B cell (primary cell): ENCODE data around the gene C11orf21. TPM values are rescaled to one million over a fixed set of nuclear protein-coding genes. Genes with fewer than 3 reads are reported as not detected.

ENCODE experiments used
- ATAC-seq: fragments of 200-7000 bp; cut with Tn5 transposase; one replicate; pipeline ENCODE4 v1.10.0; 2021; ENCODE audit warnings: low read depth, mild to moderate bottlenecking, moderate number of reproducible peaks, moderate library complexity
- CTCF ChIA-PET: fragments of 350-600 bp; sonication (Branson Sonifier 250); formaldehyde crosslinking; loops from one replicate; lab custom pipeline; 2021; ENCODE audit warnings: antibody characterized with exemption, inconsistent platforms; lab: Charles Lee
- POLR2A ChIA-PET: fragments of 350-600 bp; sonication (Branson Sonifier 250); formaldehyde crosslinking; loops from one replicate; lab custom pipeline; 2021; ENCODE audit warnings: antibody characterized with exemption; lab: Charles Lee
- DNase-seq: peaks from one replicate; pipeline ENCODE4 v3.0.0; 2013
- H2AFZ ChIP-seq: 2 replicates; pipeline ENCODE4 v1.6.1; 2012; ENCODE audit warnings: mild to moderate bottlenecking, low read depth, low read length; ENCODE audit not compliant: insufficient read depth, poor library complexity, severe bottlenecking
- H3K27ac ChIP-seq, 2 donors: 1 replicate in 1 of 2; 2 replicates in 1 of 2; pipeline ENCODE4 v1.5.1; 2012 to 2013; ENCODE audit warnings: low read length in 2 of 2, mild to moderate bottlenecking in 2 of 2, moderate library complexity in 1 of 2
- H3K27me3 ChIP-seq, 4 experiments: fragments of 200-600 bp in 1 of 4; sonication (generic) in 1 of 4; replicated peaks in 1 of 4; 1 replicate in 2 of 4; 2 replicates in 2 of 4; pipeline versions ENCODE4 v1.6.1 to v1.7.0; 2013 to 2016; ENCODE audit warnings: low read length in 3 of 4, mild to moderate bottlenecking in 2 of 4, mixed read lengths in 1 of 4, moderate library complexity in 1 of 4; ENCODE audit not compliant: insufficient read depth in 4 of 4, control insufficient read depth in 3 of 4; ENCODE audit errors: control extremely low read depth in 1 of 4
- H3K36me3 ChIP-seq, 2 experiments: replicated peaks in 1 of 2; 1 replicate in 1 of 2; 2 replicates in 1 of 2; pipeline versions ENCODE4 v1.6.1 to v1.7.1; 2013; ENCODE audit warnings: low read length in 1 of 2; ENCODE audit not compliant: insufficient read depth in 2 of 2, control insufficient read depth in 1 of 2; ENCODE audit errors: control extremely low read depth in 1 of 2, extremely low read depth in 1 of 2
- H3K4me1 ChIP-seq, 2 donors: fragments of 200-600 bp in 1 of 2; sonication (generic) in 1 of 2; 1 replicate in 1 of 2; 2 replicates in 1 of 2; pipeline versions ENCODE4 v1.5.1 to v1.6.1; 2013 to 2017; ENCODE audit warnings: low read length in 2 of 2; ENCODE audit not compliant: control insufficient read depth in 2 of 2, insufficient read depth in 2 of 2
- H3K4me2 ChIP-seq: replicated peaks from 2 replicates; pipeline ENCODE3; 2012; ENCODE audit warnings: mild to moderate bottlenecking, low read depth, low read length; ENCODE audit not compliant: poor library complexity, severe bottlenecking
- H3K4me3 ChIP-seq, 5 experiments: fragments of 200-600 bp in 1 of 5; sonication (generic) in 1 of 5; 1 replicate in 3 of 5; 2 replicates in 2 of 5; pipeline versions ENCODE4 v1.5.1 to v1.7.0; 2011 to 2016; ENCODE audit warnings: low read length in 4 of 5, mild to moderate bottlenecking in 4 of 5, low read depth in 2 of 5, control low read depth in 1 of 5, moderate library complexity in 1 of 5; ENCODE audit not compliant: insufficient read depth in 1 of 5; ENCODE audit errors: control extremely low read depth in 1 of 5, extremely low read depth in 1 of 5
- H3K79me2 ChIP-seq: fragments of 200-600 bp; sonication (generic); one replicate; pipeline ENCODE4 v1.6.0; 2016; ENCODE audit warnings: low read length; ENCODE audit not compliant: control insufficient read depth, insufficient read depth
- H3K9ac ChIP-seq: fragments of 200-600 bp; sonication (generic); 2 replicates; pipeline ENCODE4 v1.6.1; 2017; ENCODE audit warnings: mild to moderate bottlenecking, low read length, moderate library complexity
- H3K9me3 ChIP-seq, 3 donors: one replicate each; pipeline versions ENCODE4 v1.6.1 to v1.7.1; 2013; ENCODE audit warnings: low read length in 2 of 3; ENCODE audit not compliant: control insufficient read depth in 2 of 3, insufficient read depth in 1 of 3; ENCODE audit errors: control extremely low read depth in 1 of 3
- H4K20me1 ChIP-seq: 2 replicates; pipeline ENCODE4 v1.6.0; 2012; ENCODE audit warnings: mild to moderate bottlenecking, low read length; ENCODE audit not compliant: insufficient read depth, control insufficient read depth, poor library complexity, severe bottlenecking
- H3K27ac Mint-ChIP-seq: one replicate; pipeline ENCODE4 v1.8.0; 2021; ENCODE audit warnings: mixed read lengths
- H3K27me3 Mint-ChIP-seq: one replicate; pipeline ENCODE4 v1.8.0; 2021; ENCODE audit warnings: mixed read lengths
- H3K4me1 Mint-ChIP-seq: one replicate; pipeline ENCODE4 v1.8.0; 2021; ENCODE audit warnings: mixed read lengths
- H3K4me3 Mint-ChIP-seq: one replicate; pipeline ENCODE4 v1.8.0; 2021; ENCODE audit warnings: mixed read lengths
- H3K9me3 Mint-ChIP-seq: one replicate; pipeline ENCODE4 v1.8.0; 2022; ENCODE audit warnings: mixed read lengths; ENCODE audit not compliant: insufficient read depth
- CTCF ChIP-seq: fragments of 200-600 bp; IDR thresholded peaks from one replicate; pipeline ENCODE4 v1.8.0; 2022; ENCODE audit warnings: antibody characterized with exemption, mild to moderate bottlenecking
- EZH2 ChIP-seq: IDR thresholded peaks from 2 replicates; pipeline ENCODE4 v1.6.1; 2012; ENCODE audit warnings: borderline replicate concordance, low read depth, mild to moderate bottlenecking, moderate library complexity, low read length; ENCODE audit not compliant: insufficient read depth, poor library complexity, severe bottlenecking
- WGBS: methylation state at CpG from one replicate; pipeline ENCODE4 v1.1.5; 2013; ENCODE audit warnings: missing lambda C conversion rate; ENCODE audit not compliant: insufficient coverage; 5-methylcytosine and 5-hydroxymethylcytosine counted together
- intact Hi-C: fragments of 100-400 bp; cut with micrococcal nuclease; formaldehyde crosslinking; loops from one replicate; pipeline ENCODE4 v1.10.0; 2022
- polyA plus RNA-seq: library from polyadenylated mRNA; depleted of rRNA; stranded (reverse); fragments of >200 nt; gene quantifications from 2 replicates; pipeline ENCODE4 v1.2.3, GENCODE V29; 2012
- total RNA-seq, 2 donors: library from RNA; stranded (reverse); fragments of 120-200 nt in 1 of 2; gene quantifications; 1 replicate in 1 of 2; 2 replicates in 1 of 2; pipeline versions ENCODE4 v1.2.3 to v1.2.4, GENCODE V29; 2013 to 2022

C11orf21 gene
- total and polyA plus RNA-seq, 2 donors (not counting 1 experiment from before 2014, with no cell fraction given) = 22.8 to 38.9 TPM

- WGBS = 92% methylated on average over 19 of the region's 21 CpGs
- H3K36me3 ChIP-seq = no peaks in the 10 kb centered on the region
- no peak overlapping the region for H3K27ac ChIP-seq
- H3K4me1 ChIP-seq = peaks cover 16% of the 10 kb centered on the region in 2 donors
- CTCF ChIA-PET = interaction anchor here (1.1 kb wide), 1 partner anchor 44 kb away, joined by 3 read pairs; no protein-coding TSS in a partner anchor
- Mint-ChIP-seq H3K4me1 (peaks cover 17% of the 10 kb centered on the region), H3K4me3 (no peak overlapping the region), H3K27me3 (no peaks in the 10 kb centered on the region), H3K9me3 (no peaks in the 10 kb centered on the region), H3K27ac (no peak overlapping the region)
- H3K79me2 ChIP-seq = no peaks in the 10 kb centered on the region
- H2AFZ ChIP-seq = no peak overlapping the region
- DNase-seq = no peak
- POLR2A ChIA-PET = interaction anchor here (0.6 kb wide), 1 partner anchor 44 kb away, joined by 5 read pairs; no protein-coding TSS in a partner anchor
- TF ChIP-seq CTCF (no peak), EZH2 (no peak)
- H3K4me2 ChIP-seq = no peak overlapping the region
- no peaks in the 10 kb centered on the region for H3K27me3 ChIP-seq
- H4K20me1 ChIP-seq = no peaks in the 10 kb centered on the region
- ATAC-seq = no peak
- no peak overlapping the region for H3K9ac ChIP-seq
- no peak overlapping the region for H3K4me3 ChIP-seq
- H3K9me3 ChIP-seq = peaks cover 0 to 1% (median 0%) of the 10 kb centered on the region in 3 donors
- intact Hi-C loops = no loop called here
These were observed 40.1 kb downstream of the C11orf21 start for GRCh38 chr11:2261436-2262230.
